ENCODE data around the gene RAC2.

RAC2 gene

DNA sequence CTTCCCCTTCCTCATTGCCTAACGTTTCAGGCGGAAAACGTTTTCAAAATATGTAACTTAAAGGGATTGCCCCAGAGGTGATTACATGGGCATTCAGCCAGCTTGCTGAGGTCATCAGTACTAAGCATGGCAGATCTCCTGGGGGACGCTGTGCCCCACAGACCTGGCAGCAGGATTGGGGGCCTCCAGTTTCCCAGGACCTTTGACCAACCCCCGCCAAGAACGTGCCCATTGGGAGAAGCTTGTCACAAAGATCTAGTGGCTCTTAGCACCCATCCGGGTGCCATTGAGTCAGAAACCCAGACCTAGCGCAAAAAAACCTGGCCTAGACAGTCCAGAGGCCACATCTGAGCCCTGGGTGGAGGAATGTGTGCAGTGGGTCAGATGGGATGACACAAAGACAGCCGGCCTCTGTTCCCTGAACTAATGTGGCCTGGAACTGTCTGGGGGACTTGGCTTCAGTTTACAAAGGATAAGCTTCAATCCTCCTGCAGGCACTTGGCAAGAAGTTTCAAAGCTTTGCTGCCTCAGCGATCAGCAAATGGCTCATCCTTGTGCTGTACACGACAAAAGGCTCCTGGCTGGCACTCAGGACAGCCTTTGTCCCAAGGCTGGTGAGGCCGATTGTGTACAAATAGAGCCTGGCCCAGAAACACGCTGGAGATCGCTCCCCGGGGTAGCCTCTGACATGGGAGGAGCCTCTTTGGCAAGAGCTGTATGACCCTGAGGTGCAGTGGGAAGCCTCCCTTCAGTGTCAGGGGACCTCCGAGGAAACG, 65.5 kb downstream of the RAC2 start:
- Histone ChIP-seq H3K36me3 (no peaks in the 10 kb centered on the region), H3K4me1 (peaks cover 13% of the 10 kb centered on the region), H3K4me3 (ENCODE audit: low read depth, low read length) (no peak overlapping the region), H3K27me3 (no peaks in the 10 kb centered on the region), H3K9me3 (no peaks in the 10 kb centered on the region)
- TF ChIP-seq, protein P1, sequence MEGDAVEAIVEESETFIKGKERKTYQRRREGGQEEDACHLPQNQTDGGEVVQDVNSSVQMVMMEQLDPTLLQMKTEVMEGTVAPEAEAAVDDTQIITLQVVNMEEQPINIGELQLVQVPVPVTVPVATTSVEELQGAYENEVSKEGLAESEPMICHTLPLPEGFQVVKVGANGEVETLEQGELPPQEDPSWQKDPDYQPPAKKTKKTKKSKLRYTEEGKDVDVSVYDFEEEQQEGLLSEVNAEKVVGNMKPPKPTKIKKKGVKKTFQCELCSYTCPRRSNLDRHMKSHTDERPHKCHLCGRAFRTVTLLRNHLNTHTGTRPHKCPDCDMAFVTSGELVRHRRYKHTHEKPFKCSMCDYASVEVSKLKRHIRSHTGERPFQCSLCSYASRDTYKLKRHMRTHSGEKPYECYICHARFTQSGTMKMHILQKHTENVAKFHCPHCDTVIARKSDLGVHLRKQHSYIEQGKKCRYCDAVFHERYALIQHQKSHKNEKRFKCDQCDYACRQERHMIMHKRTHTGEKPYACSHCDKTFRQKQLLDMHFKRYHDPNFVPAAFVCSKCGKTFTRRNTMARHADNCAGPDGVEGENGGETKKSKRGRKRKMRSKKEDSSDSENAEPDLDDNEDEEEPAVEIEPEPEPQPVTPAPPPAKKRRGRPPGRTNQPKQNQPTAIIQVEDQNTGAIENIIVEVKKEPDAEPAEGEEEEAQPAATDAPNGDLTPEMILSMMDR (IDR thresholded peaks at IDR 0.05; ENCODE audit: low read depth, low read length) = no peak
- no peak for DNase-seq

DNA sequence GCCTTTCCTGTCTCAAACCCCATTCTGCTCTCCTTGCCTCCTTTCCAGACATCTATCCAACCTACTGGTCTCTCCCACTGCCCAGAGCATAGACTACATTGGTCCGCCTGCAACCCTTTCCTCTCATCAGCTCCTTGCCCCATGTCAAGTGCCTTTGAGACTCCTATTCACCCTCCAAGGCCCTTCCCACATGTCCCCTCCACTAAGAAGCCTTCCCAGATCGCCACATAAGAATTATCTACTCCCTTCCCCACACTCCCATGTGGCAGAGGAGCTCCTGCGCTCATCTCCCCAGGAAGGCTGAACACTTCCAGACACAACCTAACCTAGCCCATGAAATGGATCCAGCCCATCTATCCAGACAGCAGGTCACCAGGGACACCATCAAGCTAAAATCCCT, 66.3 kb downstream of the RAC2 start:
- Histone ChIP-seq H3K9me3 (no peaks in the 10 kb centered on the region), H3K36me3 (no peaks in the 10 kb centered on the region), H3K4me1 (peaks cover 13% of the 10 kb centered on the region), H3K27me3 (no peaks in the 10 kb centered on the region), H3K4me3 (ENCODE audit: low read depth, low read length) (no peak overlapping the region)
- TF ChIP-seq, protein P1 (IDR thresholded peaks at IDR 0.05; ENCODE audit: low read depth, low read length) = no peak
- DNase-seq = no peak

DNA sequence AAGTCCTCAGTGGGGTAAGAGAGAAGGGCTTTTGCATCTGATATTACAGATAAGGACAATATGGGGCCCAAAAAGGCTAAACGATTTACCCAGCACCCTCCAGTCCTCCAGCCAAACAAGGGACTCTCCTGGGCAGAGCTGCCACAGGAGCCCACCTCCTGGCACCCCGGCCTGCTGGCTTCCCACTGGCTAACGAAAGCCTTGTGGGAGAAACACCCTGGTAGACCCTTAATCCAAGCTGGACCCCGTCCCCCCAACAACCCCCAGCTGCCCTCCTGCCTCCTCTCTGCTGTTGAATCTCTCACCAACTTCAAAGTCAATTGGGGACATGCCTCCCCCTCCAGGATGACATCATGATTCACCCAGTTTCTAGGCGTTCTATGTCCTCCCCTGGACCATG, 66.8 kb downstream of the RAC2 start:
- TF ChIP-seq, protein P1 (IDR thresholded peaks at IDR 0.05; ENCODE audit: low read depth, low read length) = no peak
- Histone ChIP-seq H3K36me3 (no peaks in the 10 kb centered on the region), H3K4me1 (peaks cover 13% of the 10 kb centered on the region), H3K27me3 (no peaks in the 10 kb centered on the region), H3K4me3 (ENCODE audit: low read depth, low read length) (no peak overlapping the region), H3K9me3 (no peaks in the 10 kb centered on the region)
- DNase-seq = no peak

DNA sequence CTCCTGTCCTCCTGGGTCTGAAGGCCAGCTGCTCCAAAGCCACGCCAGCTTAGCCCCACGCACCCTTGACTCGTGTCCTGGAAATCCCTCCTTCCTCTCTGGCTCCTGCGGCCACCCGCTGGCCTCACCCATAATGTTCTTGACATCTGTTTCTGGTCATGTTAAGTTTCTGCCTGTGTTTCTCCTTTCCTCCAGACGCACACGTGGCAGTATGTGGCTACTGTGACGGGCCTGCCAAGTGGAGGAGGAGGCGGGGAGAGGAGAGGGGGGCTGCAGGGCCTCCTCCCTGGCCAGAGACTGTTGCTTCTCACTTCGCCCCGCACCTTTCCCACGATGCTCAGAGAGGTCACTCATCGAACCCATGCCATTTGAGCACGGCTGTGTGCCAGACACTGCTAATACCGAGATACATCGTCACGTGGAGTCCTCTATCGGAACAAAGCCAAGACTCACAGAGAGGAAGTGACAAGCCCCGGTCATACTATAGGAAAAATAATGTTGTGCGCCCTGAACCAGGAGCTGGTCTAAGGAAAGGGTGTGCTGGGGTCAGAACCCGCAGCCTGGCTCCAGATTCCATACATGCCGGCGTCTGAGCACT, 67.5 kb downstream of the RAC2 start:
- TF ChIP-seq, protein P1 (IDR thresholded peaks at IDR 0.05; ENCODE audit: low read depth, low read length) = 0 out of 2 replicates have a peak, but pooled peaks have one; percentile 5
- Histone ChIP-seq H3K4me1 (peaks cover 13% of the 10 kb centered on the region), H3K9me3 (no peaks in the 10 kb centered on the region), H3K36me3 (no peaks in the 10 kb centered on the region), H3K4me3 (ENCODE audit: low read depth, low read length) (no peak overlapping the region), H3K27me3 (no peaks in the 10 kb centered on the region)
- DNase-seq = peak; percentile 64

- no peaks in the 10 kb centered on the region for H3K27me3 ChIP-seq
- no peak for DNase-seq
- peaks cover 13% of the 10 kb centered on the region for H3K4me1 ChIP-seq
- H3K36me3 ChIP-seq = no peaks in the 10 kb centered on the region
- H3K4me3 ChIP-seq (ENCODE audit: low read depth, low read length) = no peak overlapping the region
- TF ChIP-seq, protein P1 (IDR thresholded peaks at IDR 0.05; ENCODE audit: low read depth, low read length) = no peak
- H3K9me3 ChIP-seq = no peaks in the 10 kb centered on the region
Observed at GRCh38 chr22:37175414-37176281, 68.4 kb downstream of the RAC2 start.
